Fibroblast of lung (primary cell): Measurements from ENCODE around the gene GCKR.

ENCODE experiments used
- CTCF ChIP-seq, 2 donors: IDR thresholded peaks in 1 of 2; conservative IDR thresholded peaks in 1 of 2; 1 replicate in 1 of 2; 2 replicates in 1 of 2; pipeline ENCODE4 v1.5.1; 2011 to 2012; ENCODE audit warnings: low read length in 2 of 2, control low read depth in 1 of 2, inconsistent platforms in 1 of 2, low read depth in 1 of 2, mild to moderate bottlenecking in 1 of 2
- EZH2 ChIP-seq: IDR thresholded peaks from 2 replicates; pipeline ENCODE4 v1.5.1; 2012; ENCODE audit warnings: low read length, control low read depth, mild to moderate bottlenecking; ENCODE audit errors: missing control alignments

GRCh38 chr2:27506587-27506986, 9.9 kb downstream of the GCKR start:
- TF ChIP-seq CTCF (conservative IDR thresholded peaks at IDR 0.05 in 1 of 2, IDR thresholded peaks at IDR 0.05 in 1 of 2; ENCODE audit: low read depth in 1 of 2, low read length in 2 of 2) (no peak), EZH2 (no peak)
